LoVo (cell line): ENCODE data around the gene INPP5E.

Experiments used
- DNase-seq: peaks from one replicate; pipeline ENCODE4 v3.0.0-alpha.2; 2016; ENCODE audit warnings: low spot score

The INPP5E gene, protein sequence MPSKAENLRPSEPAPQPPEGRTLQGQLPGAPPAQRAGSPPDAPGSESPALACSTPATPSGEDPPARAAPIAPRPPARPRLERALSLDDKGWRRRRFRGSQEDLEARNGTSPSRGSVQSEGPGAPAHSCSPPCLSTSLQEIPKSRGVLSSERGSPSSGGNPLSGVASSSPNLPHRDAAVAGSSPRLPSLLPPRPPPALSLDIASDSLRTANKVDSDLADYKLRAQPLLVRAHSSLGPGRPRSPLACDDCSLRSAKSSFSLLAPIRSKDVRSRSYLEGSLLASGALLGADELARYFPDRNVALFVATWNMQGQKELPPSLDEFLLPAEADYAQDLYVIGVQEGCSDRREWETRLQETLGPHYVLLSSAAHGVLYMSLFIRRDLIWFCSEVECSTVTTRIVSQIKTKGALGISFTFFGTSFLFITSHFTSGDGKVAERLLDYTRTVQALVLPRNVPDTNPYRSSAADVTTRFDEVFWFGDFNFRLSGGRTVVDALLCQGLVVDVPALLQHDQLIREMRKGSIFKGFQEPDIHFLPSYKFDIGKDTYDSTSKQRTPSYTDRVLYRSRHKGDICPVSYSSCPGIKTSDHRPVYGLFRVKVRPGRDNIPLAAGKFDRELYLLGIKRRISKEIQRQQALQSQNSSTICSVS

DNA sequence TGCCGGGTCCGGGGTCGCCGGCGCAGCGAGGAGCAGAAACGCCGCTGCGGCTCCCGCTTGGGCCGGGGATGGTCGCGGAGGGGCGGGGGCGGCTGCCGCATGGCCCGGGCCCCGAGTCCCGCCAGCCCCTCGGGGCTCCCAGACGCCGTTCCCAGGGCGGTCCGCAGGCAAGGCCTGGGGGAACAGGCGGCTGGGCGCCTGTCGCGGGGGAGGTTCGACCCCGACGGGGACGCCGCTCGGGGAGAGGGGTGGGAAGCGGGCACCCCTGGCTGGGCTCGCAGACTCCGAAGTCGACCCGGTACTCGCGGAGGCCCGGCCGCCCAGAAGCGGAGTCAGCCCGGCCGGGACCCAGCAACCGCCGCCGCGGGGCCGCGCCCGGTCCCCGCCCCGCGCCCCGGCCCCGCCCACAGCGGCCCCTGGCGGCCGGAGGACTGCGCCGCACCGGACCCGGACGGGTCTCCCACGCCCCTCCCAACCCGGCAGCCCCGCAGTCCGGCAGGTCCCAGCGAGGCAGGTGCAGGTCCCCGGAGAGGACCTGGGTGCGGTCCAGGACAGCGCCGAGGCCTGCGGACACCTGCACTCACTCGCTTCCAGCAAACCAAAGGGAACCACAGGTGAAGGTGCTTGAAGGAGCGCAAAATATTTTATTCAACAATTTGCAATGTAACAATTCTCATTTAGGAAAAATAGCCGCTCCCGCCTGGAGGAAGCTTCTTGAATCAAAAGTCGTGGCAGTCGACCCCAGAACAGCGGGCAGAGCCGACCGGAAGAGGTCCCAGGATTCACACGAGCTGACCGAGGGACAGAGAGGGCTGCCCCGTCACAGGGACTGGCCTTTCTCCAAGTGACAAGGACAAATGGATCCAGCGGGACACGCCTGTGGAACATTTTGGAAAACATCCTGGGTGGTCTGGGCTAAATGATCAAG, at the start of gene INPP5E:
Gene INPP5E (minus strand): TSS at position 365 of the 928 bp plus-strand sequence. CDS start 426 bp downstream, outside the sequence.
- DNase-seq: peak; percentile 68

DNA sequence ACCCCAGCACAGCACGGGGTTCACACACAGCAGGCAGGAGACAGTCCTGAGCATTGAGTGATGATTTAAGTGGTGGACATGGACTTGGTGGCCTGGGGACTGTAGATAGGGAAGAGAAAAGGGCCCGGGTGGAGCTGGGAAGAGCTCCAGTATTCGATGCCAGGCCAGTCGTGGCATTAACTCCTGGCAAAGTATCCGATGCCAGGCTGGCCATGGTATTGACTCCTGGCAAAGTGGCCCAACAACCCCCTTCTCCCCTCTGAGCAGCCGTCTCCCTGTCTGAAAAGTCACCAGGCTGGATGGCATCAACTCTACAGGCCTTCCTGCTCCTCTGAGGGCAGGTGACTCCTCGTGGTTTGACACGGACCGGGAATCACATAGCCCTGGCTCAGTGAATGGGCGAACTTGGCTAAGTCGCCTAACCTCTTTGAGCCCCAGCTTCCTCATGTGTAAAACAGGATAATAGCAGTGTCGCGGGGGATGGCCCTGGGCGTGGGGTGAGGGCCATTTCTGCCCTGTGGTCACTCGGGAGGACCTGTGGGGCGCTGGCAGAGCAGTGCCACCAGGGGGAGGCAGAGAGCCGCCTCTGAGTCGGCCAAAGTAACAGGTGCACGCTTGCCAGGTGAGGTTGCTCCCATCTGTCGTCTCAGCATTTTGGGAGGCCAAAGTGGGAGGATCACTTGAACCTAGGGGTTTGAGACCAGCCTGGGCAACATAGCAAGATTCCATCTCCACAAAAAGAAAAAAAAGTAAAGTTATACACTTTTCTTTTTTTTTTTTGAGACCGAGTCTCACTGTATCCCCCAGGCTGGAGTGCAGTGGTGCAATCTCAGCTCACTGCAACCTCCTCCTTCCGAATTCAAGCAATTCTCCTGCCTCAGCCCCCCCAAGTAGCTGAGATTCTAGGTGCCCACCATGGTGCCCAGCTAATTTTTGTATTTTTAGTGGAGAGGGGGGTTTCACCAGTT, 48.9 kb upstream of the INPP5E start:
- peak; percentile 65 for DNase-seq

DNA sequence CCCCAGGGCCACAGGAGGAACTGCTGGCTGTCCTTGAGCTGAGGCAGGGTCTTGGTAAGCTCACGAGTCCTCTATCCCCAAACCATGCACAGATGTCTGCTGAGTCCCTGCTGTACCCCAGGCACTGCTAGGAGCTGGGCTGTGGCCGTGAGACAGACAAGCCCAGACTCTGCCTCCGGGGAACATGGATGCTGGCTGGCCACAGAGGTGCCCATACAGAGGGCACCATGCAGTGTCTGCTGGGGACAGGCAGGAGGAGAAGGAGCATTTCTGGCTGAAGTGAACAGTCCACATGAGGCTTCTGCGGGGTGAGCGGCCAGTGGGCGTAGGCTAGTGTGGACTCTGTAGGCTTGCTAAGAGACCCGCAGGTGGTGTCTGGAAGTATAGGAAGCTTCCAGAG, 48.0 kb upstream of the INPP5E start:
- no peak for DNase-seq

DNA sequence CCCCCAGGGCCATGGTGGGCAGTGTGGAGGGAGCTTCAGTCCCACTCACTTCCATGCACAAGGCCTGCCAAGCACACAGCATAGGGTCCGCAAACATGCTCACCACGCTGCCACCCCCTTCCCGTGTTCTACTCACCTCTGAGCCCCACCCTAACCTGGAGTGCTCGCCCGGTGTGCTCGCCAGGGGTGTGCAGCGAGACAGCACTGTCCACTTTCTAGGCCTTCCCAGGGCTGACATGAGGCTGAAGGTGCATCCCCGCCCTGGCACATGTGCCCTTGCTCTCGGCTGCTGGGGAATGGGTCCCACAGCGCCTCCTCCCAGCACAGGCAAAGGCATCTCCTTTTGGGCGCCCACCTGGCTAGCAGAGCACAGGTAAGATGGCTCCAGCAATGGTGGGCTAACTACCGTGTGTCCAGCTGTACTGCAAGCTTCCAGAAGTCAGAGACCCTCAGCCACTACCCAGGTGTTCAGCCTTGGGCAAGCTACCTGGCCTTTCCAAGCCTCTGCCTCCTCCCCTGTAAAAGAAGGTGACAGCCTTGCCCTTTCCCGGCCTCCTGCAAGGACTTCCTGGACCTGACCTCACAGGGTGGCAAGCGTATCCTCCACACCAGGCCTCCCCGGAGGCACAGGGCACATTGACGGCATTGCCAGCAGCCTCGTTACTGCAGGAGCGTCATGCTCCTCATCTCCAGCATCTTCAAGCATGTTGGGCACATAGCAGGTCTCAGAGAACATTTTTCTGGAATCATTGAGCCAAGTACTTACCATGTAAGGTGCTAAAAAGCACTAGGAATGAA, 47.4 kb upstream of the INPP5E start:
- no peak for DNase-seq

DNA sequence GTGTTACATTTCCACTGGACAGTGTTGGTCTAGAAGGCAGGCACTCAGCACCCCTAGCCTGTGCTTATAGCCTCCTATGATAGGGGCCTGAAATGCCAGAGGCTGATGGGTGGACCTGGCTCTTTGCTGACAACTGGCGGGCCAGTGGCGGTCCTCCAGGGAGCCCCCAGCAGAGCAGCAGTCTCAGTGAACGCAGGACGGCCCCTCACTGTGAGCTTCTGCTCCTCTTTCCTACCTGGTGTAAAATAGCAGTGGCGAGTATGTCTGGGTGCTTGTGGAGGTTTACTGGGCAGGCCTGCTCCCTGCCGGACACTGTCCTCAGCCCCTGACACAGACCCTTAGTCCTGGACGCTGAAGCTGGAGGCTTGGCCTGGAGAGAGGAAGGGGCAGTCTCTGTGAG, 46.5 kb upstream of the INPP5E start:
- DNase-seq: no peak

DNA sequence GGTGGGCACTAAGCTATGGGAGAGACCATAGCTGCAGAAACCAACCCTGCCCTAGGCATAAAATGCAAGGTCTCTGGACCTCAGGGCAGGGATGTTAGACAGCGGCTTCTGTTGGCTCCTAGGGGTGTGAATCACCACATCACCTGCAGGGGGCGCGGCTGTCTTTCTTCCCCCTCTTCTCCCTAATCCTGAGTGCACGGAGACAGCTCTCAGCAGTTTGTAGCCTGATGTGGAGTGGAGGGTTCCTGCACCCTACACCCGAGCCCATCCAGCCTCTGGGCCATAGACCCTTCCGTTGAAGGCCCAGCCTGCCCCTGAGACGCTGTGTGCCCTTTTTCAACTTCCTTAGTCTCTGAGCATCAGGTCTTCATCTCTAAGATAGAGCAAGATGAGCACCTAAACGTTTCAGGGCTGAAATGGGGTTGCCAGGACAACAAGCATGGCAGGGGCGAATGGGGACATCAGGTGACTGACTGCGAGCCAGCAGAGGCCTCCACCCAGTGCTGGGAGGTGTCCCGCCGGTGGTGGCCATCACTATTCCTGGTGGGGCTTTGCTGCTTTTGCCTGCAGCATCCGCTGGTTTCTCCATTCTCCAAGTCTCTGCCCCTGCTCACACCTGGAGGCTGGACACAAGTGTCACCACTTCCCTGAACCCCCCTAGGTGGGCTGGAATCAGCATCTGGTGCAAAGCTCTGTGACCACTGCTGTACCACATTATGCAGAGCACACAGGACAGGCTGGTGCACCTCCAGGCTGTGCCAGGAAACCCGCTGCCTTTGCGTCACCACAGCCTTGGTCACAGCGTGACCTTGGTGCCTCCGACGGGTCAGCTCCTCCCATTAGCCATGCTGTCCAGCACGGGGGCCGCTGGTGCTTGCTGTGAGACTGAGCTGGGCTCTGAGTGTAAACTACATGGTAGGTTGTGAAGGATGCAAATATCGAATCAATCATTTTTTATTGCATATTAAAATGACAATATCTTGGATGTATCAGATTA, 45.7 kb upstream of the INPP5E start:
- peak; percentile 79 for DNase-seq

DNA sequence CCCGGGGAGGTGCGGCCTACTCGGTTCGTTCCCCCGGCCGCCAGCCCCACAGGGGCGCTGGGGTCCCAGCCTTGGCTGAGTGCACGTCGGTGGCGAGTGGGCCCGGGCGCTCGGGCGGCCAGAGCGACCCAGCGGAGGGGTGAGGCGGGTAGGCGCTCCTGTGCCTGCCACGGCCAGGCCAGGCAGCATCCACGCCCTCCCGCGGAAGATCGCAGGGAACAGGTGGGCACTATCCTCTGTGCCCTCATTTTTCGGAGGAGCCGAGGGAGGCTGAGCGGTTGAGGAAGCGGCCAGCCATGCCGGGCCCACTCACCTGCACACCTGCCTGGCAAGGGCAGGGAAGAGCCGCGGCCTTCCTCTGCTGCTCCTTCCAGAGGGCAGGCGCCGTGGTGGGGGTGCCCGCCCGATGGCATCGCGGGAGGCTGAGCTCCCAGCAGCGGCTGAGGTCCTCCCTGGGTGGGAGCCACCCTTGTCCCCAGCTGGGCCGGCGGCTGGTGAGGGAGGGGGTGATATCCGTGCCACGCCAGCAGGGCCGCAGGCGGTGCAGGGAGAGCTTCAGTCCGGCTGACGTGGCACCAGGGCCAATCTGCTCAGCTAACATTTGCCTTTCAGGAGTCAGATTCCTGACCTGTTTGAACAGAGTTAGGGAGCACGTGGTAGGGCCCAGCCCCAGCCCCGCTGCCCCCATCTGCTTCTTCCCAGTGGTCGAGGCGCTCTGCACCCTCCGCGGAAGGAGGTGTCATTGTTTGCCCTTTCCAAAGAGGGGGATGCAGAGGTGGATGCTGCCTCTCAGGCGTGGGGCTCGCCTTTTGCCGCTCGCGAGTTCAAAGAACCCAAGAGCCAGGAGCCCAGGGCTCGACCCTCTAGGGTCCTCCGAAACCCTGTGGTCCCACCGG, 44.8 kb upstream of the INPP5E start:
- peak; percentile 16 for DNase-seq

DNA sequence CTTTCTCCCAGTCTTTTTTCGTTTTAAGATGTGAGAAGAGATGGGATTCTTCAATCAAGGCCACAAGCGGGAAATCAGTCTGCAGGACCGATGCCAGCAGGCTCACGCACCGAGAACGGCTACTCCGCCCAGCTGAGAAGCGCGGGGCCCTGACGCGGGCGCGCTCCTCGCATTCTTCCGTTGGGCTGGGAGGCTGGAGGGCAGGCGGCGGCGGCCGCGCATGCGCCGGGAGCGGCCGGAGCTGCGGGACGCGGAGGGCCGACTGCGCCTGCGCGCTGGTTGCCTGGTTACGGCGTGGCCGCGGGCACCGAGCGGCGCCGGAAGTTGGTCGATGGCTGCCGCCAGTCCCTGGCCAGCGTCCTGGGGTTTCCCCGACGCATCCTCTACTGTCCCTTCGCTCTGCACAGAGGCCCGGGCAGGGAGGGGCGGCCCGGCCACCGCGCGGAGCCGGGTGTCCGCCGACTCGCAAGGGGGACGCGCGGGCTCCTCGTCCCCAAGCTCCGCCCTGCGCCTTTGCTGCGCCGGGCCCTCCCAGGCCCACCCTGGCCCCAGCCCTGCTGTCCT, 44.0 kb upstream of the INPP5E start:
- DNase-seq: peak; percentile 95

DNA sequence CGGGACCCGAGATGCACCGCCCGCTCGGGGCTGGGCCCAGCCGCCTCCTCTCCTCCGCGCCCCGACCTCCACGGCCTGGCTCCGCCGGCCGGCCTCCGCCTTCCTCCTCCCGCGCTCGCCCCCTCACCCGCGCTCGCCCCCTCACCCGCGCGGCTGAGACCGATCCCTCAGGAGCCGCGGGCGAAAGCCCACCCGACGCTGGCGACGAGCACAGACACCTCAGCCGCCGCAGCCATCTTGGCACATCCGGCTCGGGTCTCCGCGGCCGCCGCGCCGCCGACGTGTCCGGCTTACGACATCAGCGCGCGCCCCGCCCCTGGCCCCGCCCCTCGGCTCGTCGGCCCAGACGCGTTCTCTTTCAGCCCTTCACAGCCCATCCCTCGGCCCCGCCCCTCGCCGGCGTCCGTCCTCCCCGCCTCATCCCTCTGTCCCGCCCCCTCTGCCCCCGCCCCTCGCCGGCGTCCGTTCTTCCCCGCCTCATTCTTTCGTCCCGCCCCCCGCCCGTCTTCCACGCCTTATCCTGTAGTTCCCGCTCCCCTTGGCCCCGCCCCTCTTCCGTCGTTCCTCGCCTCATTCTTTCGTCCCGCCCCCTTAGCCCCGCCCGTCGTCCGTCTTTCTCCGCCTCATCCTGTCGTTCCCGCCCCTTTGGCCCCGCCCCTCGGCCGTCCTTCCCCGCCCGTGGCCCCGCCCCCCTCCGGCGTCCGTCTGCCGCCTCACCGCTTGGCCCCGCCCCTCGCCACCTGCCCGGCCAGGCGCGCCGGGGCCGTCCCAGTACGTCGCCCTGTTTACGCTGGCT, 43.3 kb upstream of the INPP5E start, which contains the start of gene SEC16A:
Gene SEC16A (minus strand): TSS at position 248 of the 796 bp plus-strand sequence. CDS start 5,425 bp downstream, outside the sequence.
- DNase-seq: peak; percentile 98

DNA sequence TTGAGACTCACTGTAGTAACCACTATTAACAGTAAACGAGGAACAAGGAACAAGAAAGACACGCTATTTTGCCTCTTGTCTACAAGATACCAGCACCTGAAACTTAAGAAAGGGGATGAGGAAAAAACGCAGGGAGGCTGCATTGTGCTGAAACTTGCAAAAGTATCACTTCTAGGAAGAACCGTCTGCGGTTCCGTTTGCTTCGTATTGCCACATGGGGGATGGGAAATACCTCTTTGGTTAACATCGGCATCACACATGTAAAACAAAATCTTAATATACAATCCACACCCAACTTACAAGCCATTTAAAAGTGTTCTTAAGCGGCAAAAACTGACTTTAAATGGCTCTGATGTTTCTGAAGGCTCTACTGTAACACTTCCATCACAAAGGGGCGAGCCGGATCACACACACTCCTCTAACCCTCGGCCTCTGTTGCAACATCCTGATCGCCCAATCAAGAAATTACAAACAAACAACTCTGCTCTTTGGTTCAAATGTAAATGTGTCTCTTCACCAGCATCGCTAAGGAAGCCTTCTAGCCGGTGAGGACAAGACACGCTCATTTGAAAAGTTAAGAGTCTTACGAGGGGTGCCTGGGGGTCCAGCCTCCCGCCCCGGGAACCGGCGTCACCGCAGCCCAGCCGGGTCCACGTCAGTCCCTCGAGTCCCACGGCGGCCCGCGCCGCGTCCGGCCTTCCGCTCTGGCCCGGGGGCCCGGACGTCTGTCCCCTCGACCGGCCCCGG, 42.6 kb upstream of the INPP5E start:
- DNase-seq: peak; percentile 17

DNA sequence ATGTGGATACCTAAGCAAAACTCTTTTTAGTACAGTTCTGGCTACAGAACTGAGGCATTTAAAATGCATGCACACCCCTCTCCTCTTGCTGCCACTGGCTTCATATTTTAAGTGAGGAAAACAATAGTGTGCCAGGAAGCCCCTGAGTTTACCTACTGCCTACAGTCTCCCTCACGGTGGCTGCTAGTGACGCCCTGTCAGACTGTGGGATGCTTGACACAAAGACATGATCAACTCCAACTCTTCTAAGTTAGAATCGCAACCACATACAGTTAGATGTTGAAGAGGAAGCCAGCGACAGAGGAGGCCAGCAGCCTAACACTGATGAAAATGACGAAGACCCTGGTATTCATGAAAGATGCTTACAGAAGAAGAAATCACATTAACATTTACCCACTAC, 41.9 kb upstream of the INPP5E start:
- DNase-seq: no peak

DNA sequence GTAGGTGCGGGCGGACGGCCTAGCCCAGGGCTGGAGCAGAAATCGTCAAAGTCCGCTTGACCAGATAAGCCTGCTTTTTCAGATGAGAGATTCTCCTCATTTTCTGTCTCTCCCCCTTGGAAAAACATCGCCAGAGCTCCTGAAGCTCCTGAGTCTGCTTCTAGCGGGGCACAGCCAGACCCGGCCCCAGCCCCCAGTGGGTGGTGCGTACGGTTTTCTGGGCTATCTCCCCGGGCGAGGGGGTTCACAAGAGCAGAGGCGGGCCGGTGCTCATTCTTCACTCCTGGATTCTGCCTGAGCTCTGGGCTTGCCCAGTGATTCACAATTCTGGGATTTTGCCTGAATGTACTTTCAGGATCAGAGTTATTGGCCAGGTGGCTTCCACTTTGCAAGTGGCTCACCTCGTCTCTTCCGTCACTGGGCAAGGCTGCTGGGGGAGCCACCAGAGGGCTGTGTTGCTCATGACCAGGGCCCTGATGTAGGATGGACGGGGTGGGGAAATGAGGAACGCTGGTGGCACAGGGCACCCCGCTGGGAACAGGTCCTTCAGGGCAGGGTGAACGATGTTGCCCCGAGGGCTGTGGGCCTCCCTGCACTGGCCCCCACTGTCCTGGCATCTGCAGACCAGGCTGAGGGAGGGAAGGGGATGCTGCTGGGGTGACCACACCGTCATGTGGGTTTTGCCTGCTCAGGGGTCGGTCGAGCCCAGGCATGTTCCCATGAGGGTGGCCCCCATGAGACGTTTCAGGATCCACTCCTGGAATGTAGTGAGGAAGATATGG, 36.9 kb upstream of the INPP5E start:
- DNase-seq: no peak

DNA sequence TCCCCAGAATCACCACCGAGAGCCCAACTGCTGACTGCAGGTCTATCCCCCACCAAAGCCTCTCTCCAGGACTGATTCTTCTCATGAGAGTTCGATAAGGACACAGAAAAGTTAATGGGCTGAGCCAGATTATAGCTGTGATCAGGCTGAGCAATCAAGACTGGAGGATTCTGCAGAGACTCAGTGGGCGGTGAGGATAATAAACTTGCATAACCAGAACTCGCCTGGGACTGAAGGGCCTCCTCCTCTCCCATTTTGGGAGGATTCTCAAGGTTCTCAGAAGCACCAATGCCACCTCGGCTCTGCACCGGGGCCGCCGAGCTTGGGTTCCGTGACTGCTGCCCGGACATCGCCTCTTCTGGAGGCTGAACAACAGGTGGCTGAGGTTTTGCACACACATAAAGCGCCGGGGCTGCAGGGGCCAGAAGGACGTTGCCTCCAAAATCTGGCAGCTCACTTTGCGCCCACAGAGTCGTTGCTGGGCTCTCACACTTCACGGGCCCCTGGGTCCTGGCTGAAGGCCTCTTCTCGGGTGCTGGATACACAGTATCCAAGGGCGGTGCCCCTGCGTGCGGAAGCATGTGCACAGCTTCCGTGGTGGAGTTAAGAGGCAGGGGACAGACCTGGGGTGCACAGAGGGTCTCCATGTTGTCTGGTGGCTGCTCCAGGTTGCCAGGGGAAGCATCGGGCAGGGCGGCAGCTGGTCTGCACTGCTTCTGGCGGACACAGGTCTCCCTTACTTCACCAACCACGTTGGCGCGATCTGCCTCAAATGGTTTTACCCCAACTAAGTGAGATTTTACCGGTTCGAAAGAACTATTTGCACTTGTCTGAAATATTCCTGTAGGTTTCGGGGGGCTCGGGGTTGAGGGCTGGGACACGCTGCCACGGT, 35.6 kb upstream of the INPP5E start:
- DNase-seq: no peak

DNA sequence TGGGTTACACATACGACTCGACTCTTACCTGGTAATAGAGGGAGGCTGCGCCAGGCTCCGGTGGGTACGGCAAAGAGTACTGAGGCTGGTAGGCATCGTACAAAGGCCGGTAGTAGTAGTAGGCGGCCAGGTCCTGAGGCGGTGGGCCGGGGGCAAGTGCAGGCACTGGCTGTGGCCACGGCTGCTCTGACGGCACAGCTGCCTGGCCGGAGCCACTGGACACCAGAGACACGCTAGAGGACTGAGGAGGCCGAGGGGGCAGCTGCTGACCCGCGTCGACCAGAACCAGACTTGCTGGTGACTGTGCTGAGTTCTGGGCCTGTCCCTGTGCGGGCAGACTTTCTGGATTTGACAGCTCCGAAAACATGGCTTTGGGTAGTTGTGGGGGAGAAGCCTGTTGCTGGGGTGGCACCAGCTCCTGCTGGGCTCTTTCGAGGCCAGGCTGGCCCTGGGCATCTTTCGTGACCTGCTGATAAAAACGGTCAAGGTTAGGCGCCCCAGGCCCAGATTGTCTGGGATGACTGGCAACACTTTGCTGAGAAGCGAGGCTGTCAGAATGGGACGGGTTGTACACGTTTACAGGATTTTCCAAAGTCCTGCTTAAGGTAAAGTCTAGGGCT, 34.5 kb upstream of the INPP5E start:
- no peak for DNase-seq
